ENCODE measurements around the gene MAPKBP1. TPM values are rescaled to one million over a fixed set of nuclear protein-coding genes. Genes with fewer than 3 reads are reported as not detected.

MAPKBP1 gene
- total RNA-seq, 1 experiment from 2014 or later = 16.2 TPM

DNA sequence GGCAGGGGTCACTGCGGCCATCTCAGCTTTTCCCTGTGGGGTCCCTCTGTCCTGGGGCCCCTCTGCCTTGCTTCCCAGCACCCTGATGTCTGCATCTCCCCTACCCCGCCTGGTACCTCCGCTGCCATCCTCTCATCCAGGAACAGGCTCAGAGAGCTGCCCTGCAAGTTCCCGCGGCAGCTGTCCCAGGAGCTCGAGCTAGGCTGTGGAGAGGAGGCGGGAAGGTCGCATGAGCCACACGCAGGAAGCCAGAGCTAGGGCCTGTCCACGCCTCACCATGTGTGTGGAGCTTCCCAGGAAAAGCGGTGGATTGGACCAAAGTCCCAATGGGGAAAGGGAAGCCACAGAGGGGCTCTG, 76.9 kb downstream of the MAPKBP1 start:
- Mint-ChIP-seq H3K4me1 (ENCODE audit: low read depth, unreplicated experiment) (no peaks in the 10 kb centered on the region), H3K27ac (ENCODE audit: unreplicated experiment) (no peak overlapping the region), H3K9me3 (ENCODE audit: unreplicated experiment) (no peaks in the 10 kb centered on the region), H3K36me3 (ENCODE audit: insufficient read depth, unreplicated experiment) (peaks cover 12% of the 10 kb centered on the region), H3K27me3 (ENCODE audit: insufficient read depth, unreplicated experiment) (no peaks in the 10 kb centered on the region), H3K4me3 (ENCODE audit: unreplicated experiment) (no peak overlapping the region)
- no peak for DNase-seq
- intact Hi-C loops (cut with micrococcal nuclease; ENCODE audit: unreplicated experiment) = no loop called here
- Histone ChIP-seq H3K36me3 (ENCODE audit: control insufficient read depth, insufficient read depth, low read length) (no peaks in the 10 kb centered on the region), H3K27me3 (replicated peaks; ENCODE audit: control insufficient read depth, insufficient read depth, low read length) (no peaks in the 10 kb centered on the region), H3K4me1 (no peaks in the 10 kb centered on the region), H3K4me3 (ENCODE audit: low read depth, low read length) (no peak overlapping the region), H3K9me3 (no peaks in the 10 kb centered on the region)
- TF ChIP-seq, protein P1, sequence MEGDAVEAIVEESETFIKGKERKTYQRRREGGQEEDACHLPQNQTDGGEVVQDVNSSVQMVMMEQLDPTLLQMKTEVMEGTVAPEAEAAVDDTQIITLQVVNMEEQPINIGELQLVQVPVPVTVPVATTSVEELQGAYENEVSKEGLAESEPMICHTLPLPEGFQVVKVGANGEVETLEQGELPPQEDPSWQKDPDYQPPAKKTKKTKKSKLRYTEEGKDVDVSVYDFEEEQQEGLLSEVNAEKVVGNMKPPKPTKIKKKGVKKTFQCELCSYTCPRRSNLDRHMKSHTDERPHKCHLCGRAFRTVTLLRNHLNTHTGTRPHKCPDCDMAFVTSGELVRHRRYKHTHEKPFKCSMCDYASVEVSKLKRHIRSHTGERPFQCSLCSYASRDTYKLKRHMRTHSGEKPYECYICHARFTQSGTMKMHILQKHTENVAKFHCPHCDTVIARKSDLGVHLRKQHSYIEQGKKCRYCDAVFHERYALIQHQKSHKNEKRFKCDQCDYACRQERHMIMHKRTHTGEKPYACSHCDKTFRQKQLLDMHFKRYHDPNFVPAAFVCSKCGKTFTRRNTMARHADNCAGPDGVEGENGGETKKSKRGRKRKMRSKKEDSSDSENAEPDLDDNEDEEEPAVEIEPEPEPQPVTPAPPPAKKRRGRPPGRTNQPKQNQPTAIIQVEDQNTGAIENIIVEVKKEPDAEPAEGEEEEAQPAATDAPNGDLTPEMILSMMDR (IDR thresholded peaks at IDR 0.05; ENCODE audit: insufficient read depth in 1 of 2, low read depth in 1 of 2, low read length in 1 of 2, severe bottlenecking in 1 of 2, unreplicated experiment in 1 of 2) = no peak
- ChIA-PET CTCF (no interaction called here), POLR2A (interaction anchor here (0.5 to 0.6 kb wide), 2 partner anchors 68 to 94 kb away, joined by 3 to 4 read pairs; no protein-coding TSS in a partner anchor)
- BruUV-seq (replicated peaks) = no TSS peak

- Mint-ChIP-seq H3K4me1 (ENCODE audit: low read depth, unreplicated experiment) (no peaks in the 10 kb centered on the region), H3K4me3 (ENCODE audit: unreplicated experiment) (no peak overlapping the region), H3K27me3 (ENCODE audit: insufficient read depth, unreplicated experiment) (no peaks in the 10 kb centered on the region), H3K9me3 (ENCODE audit: unreplicated experiment) (no peaks in the 10 kb centered on the region), H3K36me3 (ENCODE audit: insufficient read depth, unreplicated experiment) (peaks cover 12% of the 10 kb centered on the region), H3K27ac (ENCODE audit: unreplicated experiment) (no peak overlapping the region)
- H3K4me3 ChIP-seq (ENCODE audit: low read depth, low read length) = no peak overlapping the region
- ChIA-PET POLR2A (interaction anchor here (0.6 kb wide), 1 partner anchor 69 kb away, joined by 3 read pairs; no protein-coding TSS in a partner anchor), CTCF (interaction anchor here (0.7 kb wide), 1 partner anchor 118 kb away, joined by 3 read pairs; no protein-coding TSS in a partner anchor)
- no TSS peak for BruUV-seq (replicated peaks)
- no peak for DNase-seq
- TF ChIP-seq, protein P1 (IDR thresholded peaks at IDR 0.05; ENCODE audit: insufficient read depth in 1 of 2, low read depth in 1 of 2, low read length in 1 of 2, severe bottlenecking in 1 of 2, unreplicated experiment in 1 of 2) = no peak
- no peaks in the 10 kb centered on the region for H3K4me1 ChIP-seq
- intact Hi-C loops (cut with micrococcal nuclease; ENCODE audit: unreplicated experiment) = no loop called here
- H3K27me3 ChIP-seq (replicated peaks; ENCODE audit: control insufficient read depth, insufficient read depth, low read length) = no peaks in the 10 kb centered on the region
- H3K9me3 ChIP-seq = no peaks in the 10 kb centered on the region
- H3K36me3 ChIP-seq (ENCODE audit: control insufficient read depth, insufficient read depth, low read length) = no peaks in the 10 kb centered on the region
Observed at GRCh38 chr15:41851755-41852370, 77.6 kb downstream of the MAPKBP1 start.

DNA sequence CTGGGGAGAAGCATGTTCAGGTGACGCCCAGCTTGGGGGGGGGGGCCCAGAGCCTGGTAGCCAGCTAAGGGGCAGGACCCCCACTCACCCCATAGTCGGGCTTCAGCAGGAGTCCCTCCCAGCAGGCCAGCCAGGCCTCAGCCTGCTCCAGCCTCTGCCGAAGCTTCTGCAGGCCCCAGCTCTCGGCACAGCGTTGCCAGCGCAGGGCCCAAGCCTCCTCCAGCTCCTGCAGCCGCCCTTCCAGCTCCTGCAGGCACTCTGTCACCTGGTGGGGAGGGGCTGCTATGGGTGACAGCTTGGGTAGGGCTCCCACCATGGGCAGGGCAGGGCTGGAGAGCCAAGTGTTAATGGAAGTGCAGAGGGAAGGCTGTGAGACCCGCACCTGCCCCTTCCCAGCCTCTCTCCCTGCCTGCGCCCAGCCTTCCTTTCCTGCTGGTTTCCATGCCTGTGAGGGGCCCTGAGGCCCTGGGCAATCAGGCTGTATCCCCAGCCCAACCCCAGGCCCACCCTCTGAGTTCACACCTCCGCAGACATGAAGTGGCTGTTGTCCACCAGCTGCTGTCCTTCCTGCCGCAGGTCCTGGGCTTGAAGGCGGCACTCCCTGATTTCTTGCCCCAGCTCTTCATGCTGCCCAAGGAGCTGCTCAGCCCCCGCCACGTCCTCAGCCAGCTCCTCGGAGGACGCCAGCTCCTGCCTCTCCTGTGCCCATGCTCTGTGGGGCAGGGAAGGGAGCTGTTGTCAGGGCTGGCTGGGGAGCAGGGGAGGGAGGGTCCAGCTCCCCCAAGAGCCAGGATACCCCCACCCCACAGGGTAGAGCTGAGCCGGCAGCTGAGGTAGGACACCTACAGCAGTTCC, 78.7 kb downstream of the MAPKBP1 start:
- H3K27me3 ChIP-seq (replicated peaks; ENCODE audit: control insufficient read depth, insufficient read depth, low read length) = no peaks in the 10 kb centered on the region
- H3K4me3 ChIP-seq (ENCODE audit: low read depth, low read length) = no peak overlapping the region
- Mint-ChIP-seq H3K27me3 (ENCODE audit: insufficient read depth, unreplicated experiment) (no peaks in the 10 kb centered on the region), H3K27ac (ENCODE audit: unreplicated experiment) (no peak overlapping the region), H3K36me3 (ENCODE audit: insufficient read depth, unreplicated experiment) (peaks cover 12% of the 10 kb centered on the region), H3K4me1 (ENCODE audit: low read depth, unreplicated experiment) (no peaks in the 10 kb centered on the region), H3K9me3 (ENCODE audit: unreplicated experiment) (no peaks in the 10 kb centered on the region), H3K4me3 (ENCODE audit: unreplicated experiment) (no peak overlapping the region)
- intact Hi-C loops (cut with micrococcal nuclease; ENCODE audit: unreplicated experiment) = no loop called here
- BruUV-seq (replicated peaks) = no TSS peak
- no peak for DNase-seq
- no peaks in the 10 kb centered on the region for H3K9me3 ChIP-seq
- ChIA-PET POLR2A (no interaction called here), CTCF (interaction anchor here (0.7 kb wide), 1 partner anchor 117 kb away, joined by 3 read pairs; no protein-coding TSS in a partner anchor)
- no peaks in the 10 kb centered on the region for H3K4me1 ChIP-seq
- TF ChIP-seq, protein P1 (IDR thresholded peaks at IDR 0.05; ENCODE audit: insufficient read depth in 1 of 2, low read depth in 1 of 2, low read length in 1 of 2, severe bottlenecking in 1 of 2, unreplicated experiment in 1 of 2) = no peak
- no peaks in the 10 kb centered on the region for H3K36me3 ChIP-seq (ENCODE audit: control insufficient read depth, insufficient read depth, low read length)
